SK-N-SH (cell line): ENCODE results near the gene RFLNA. TPM values are rescaled to one million over a fixed set of nuclear protein-coding genes. Genes with fewer than 3 reads are reported as not detected.

Source experiments
- CTCF ChIA-PET: fragments of 300-600, 350-600 bp; formaldehyde crosslinking; extraction: SDS; loops from one replicate; lab custom pipeline; 2021; lab: Yijun Ruan, JAX
- POLR2A ChIA-PET: fragments of 350-600 bp; sonication (Branson Sonifier 250); formaldehyde crosslinking; extraction: SDS; loops from one replicate; lab custom pipeline; 2020; ENCODE audit warnings: antibody characterized with exemption, inconsistent platforms; lab: Yijun Ruan, JAX
- DNase-seq: peaks from one replicate; pipeline ENCODE4 v3.0.0; 2012
- H2AFZ ChIP-seq: fragments of 200-600 bp; sonication (generic); 2 replicates; pipeline ENCODE4 v1.8.1; 2016; ENCODE audit warnings: antibody characterized with exemption, mild to moderate bottlenecking, low read depth
- H3F3A ChIP-seq: fragments of 200-600 bp; sonication (generic); replicated peaks from 2 replicates; pipeline ENCODE3; 2016; ENCODE audit warnings: antibody characterized with exemption, mild to moderate bottlenecking; ENCODE audit not compliant: insufficient read depth
- H3K27ac ChIP-seq, 2 experiments: fragments of 200-500 bp in 1 of 2; fragments of 200-600 bp in 1 of 2; sonication (Bioruptor generic) in 1 of 2; sonication (generic), shearing (Covaris generic) in 1 of 2; 2 replicates each; pipeline versions ENCODE4 v1.5.1 to v1.6.1; 2014 to 2016; ENCODE audit warnings: low read depth in 2 of 2, inconsistent platforms in 1 of 2, low read length in 1 of 2, mild to moderate bottlenecking in 1 of 2, mixed read lengths in 1 of 2
- H3K27me3 ChIP-seq: fragments of 200-600 bp; sonication (generic), shearing (Covaris generic); 2 replicates; pipeline ENCODE4 v1.6.1; 2016; ENCODE audit warnings: mixed run types; ENCODE audit not compliant: insufficient read depth
- H3K36me3 ChIP-seq, 2 experiments: fragments of 200-500 bp in 1 of 2; fragments of 200-600 bp in 1 of 2; sonication (Bioruptor generic) in 1 of 2; sonication (generic) in 1 of 2; replicated peaks in 1 of 2; 2 replicates each; pipeline versions ENCODE3 to v1.5.1; 2014 to 2016; ENCODE audit warnings: low read length in 1 of 2, mild to moderate bottlenecking in 1 of 2; ENCODE audit not compliant: insufficient read depth in 2 of 2, control insufficient read depth in 1 of 2
- H3K4me1 ChIP-seq, 2 experiments: fragments of 200-500 bp in 1 of 2; fragments of 200-600 bp in 1 of 2; sonication (Bioruptor generic) in 1 of 2; sonication (generic), shearing (Covaris generic) in 1 of 2; 2 replicates each; pipeline versions ENCODE4 v1.5.1 to v1.6.1; 2014 to 2016; ENCODE audit warnings: low read depth in 1 of 2, low read length in 1 of 2, mixed run types in 1 of 2; ENCODE audit not compliant: insufficient read depth in 2 of 2, control insufficient read depth in 1 of 2
- H3K4me2 ChIP-seq: fragments of 200-600 bp; sonication (generic), shearing (Covaris generic); 2 replicates; pipeline ENCODE4 v1.6.1; 2017; ENCODE audit warnings: mixed run types
- H3K4me3 ChIP-seq, 2 experiments: fragments of 200-500 bp in 1 of 2; fragments of 200-600 bp in 1 of 2; sonication (Bioruptor generic) in 1 of 2; sonication (generic), shearing (Covaris generic) in 1 of 2; 2 replicates each; pipeline versions ENCODE4 v1.5.1 to v1.8.1; 2014 to 2016; ENCODE audit warnings: low read depth in 2 of 2, inconsistent platforms in 1 of 2, low read length in 1 of 2, mild to moderate bottlenecking in 1 of 2, mixed read lengths in 1 of 2, moderate library complexity in 1 of 2
- H3K79me2 ChIP-seq: fragments of 200-600 bp; sonication (generic); 2 replicates; pipeline ENCODE4 v1.8.1; 2017; ENCODE audit warnings: mild to moderate bottlenecking; ENCODE audit not compliant: insufficient read depth
- H3K9ac ChIP-seq: fragments of 200-600 bp; sonication (generic); 2 replicates; pipeline ENCODE4 v1.6.1; 2017; ENCODE audit warnings: mixed run types
- H3K9me2 ChIP-seq: fragments of 200-600 bp; sonication (generic); 2 replicates; pipeline ENCODE4 v1.6.1; 2017; ENCODE audit warnings: mixed run types
- H3K9me3 ChIP-seq: fragments of 200-600 bp; sonication (generic); 2 replicates; pipeline ENCODE4 v1.6.1; 2017; ENCODE audit warnings: mixed run types, mild to moderate bottlenecking, moderate library complexity
- H4K20me1 ChIP-seq: fragments of 200-600 bp; sonication (generic); 2 replicates; pipeline ENCODE4 v1.6.1; 2017; ENCODE audit warnings: mild to moderate bottlenecking, mixed run types; ENCODE audit not compliant: insufficient read depth
- CHD2 ChIP-seq: fragments of 150-350 bp; IDR thresholded peaks from 2 replicates; pipeline ENCODE4 v1.6.1; 2018; ENCODE audit warnings: low read length; ENCODE audit not compliant: partially characterized antibody
- CTCF ChIP-seq: fragments of 200-600 bp; sonication (generic); IDR thresholded peaks from 2 replicates; pipeline ENCODE4 v1.6.1; 2017; ENCODE audit warnings: antibody characterized with exemption, mild to moderate bottlenecking, moderate library complexity
- MEF2A ChIP-seq: IDR thresholded peaks from 2 replicates; pipeline ENCODE4 v1.4.0; 2012; ENCODE audit warnings: low read depth, borderline replicate concordance
- MXI1 ChIP-seq: IDR thresholded peaks from 2 replicates; pipeline ENCODE4 v1.6.1; 2012; ENCODE audit warnings: mild to moderate bottlenecking, low read depth, low read length, improper control_type of control experiment
- NFIC ChIP-seq: IDR thresholded peaks from 2 replicates; pipeline ENCODE4 v1.4.0; 2012; ENCODE audit warnings: borderline replicate concordance
- PBX3 ChIP-seq: IDR thresholded peaks from 2 replicates; pipeline ENCODE4; 2012
- POLR2AphosphoS5 ChIP-seq: IDR thresholded peaks from 2 replicates; pipeline ENCODE4 v1.6.1; 2012; ENCODE audit warnings: low read depth, low read length
- RCOR1 ChIP-seq: fragments of 150-350 bp; IDR thresholded peaks from 2 replicates; pipeline ENCODE4 v1.6.1; 2017; ENCODE audit warnings: antibody characterized with exemption, low read length
- REST ChIP-seq: IDR thresholded peaks from 2 replicates; pipeline ENCODE4 v1.6.1; 2012; ENCODE audit warnings: mild to moderate bottlenecking, low read depth, low read length, moderate library complexity
- SMC3 ChIP-seq: IDR thresholded peaks from 2 replicates; pipeline ENCODE4 v1.6.1; 2012; ENCODE audit warnings: low read depth, low read length, improper control_type of control experiment
- TCF12 ChIP-seq: IDR thresholded peaks from 2 replicates; pipeline ENCODE4 v1.4.0; 2012
- TEAD4 ChIP-seq: IDR thresholded peaks from 2 replicates; pipeline ENCODE4 v1.4.0; 2012; ENCODE audit warnings: mild to moderate bottlenecking, borderline replicate concordance; ENCODE audit not compliant: insufficient read depth
- ZBTB33 ChIP-seq: IDR thresholded peaks from 2 replicates; pipeline ENCODE4 v1.4.0; 2012; ENCODE audit warnings: low read depth, borderline replicate concordance
- WGBS: methylation state at CpG from one replicate; pipeline ENCODE4 v1.1.6; 2017; ENCODE audit warnings: low lambda C conversion rate; 5-methylcytosine and 5-hydroxymethylcytosine counted together
- polyA plus RNA-seq, 3 experiments: library from polyadenylated mRNA; depleted of rRNA; stranded (reverse); fragments of >200 nt; gene quantifications; 2 replicates each; pipeline ENCODE4 v1.2.3, GENCODE V29; 2012

RFLNA gene
- polyA plus RNA-seq, 1 of the 3 experiments (the other 2 are of a cell fraction): 0.10 TPM

DNA sequence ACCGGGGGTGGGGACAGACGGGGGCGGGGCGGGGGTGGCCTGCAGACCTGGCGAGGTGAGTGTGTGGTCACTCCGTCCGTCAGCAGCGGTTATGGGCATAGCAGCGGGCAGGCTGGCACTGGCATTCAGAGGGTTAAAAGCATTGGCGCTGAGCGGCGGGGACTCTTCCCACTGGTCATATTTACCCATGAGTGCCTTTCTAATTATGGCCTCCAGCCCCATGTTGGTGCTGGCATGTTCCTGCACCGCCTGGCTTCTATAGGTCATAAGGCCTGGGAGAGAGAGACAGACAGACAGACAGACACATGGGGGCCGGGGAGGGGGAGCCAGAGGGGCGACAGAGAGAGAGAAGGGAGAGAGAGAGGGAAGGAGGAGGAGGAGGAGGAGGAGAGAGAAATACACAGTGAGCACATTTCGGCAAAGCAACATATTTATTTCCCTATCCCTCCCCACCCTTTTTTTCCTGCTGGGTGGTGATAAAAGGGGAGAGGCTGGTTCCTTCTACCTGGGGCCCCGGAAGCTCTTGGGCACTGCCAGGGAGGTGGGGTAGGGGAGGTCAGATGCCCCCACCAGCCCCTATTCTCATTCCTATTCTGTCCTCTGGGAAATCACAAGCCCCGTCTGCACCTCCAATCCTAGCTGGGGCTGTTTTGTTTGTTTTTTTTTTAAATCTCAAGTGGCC lies 32.6 kb downstream of the RFLNA start:
- no peaks in the 10 kb centered on the region for H3K27me3 ChIP-seq
- ChIA-PET CTCF (interaction anchor here (1.1 to 1.7 kb wide), 2 partner anchors 12 to 19 kb away, joined by 3 to 5 read pairs; no protein-coding TSS in a partner anchor), POLR2A (interaction anchor here (0.6 kb wide), 1 partner anchor 42 kb away, joined by 3 read pairs; no protein-coding TSS in a partner anchor)
- H3K4me2 ChIP-seq: no peak overlapping the region
- no peaks in the 10 kb centered on the region for H3K9me3 ChIP-seq
- no peak for DNase-seq
- H4K20me1 ChIP-seq: peaks cover 3% of the 10 kb centered on the region; the same call in 1 of the 2 replicates
- H3K4me3 ChIP-seq: no peak overlapping the region
- no peak for TF ChIP-seq TEAD4
- TF ChIP-seq REST: no peak
- no peak for TF ChIP-seq PBX3
- no peak for TF ChIP-seq ZBTB33
- TF ChIP-seq MEF2A: no peak
- TF ChIP-seq NFIC: no peak
- TF ChIP-seq TCF12: no peak
- H3K79me2 ChIP-seq: no peaks in the 10 kb centered on the region
- H3K36me3 ChIP-seq: peaks cover 81 to 82% of the 10 kb centered on the region in 2 experiments
- 87% methylated on average over 18 of the region's 18 CpGs for WGBS
- H3K4me1 ChIP-seq: no peaks in the 10 kb centered on the region
- H3K9me2 ChIP-seq: no peaks in the 10 kb centered on the region
- H3F3A ChIP-seq: peaks cover 43% of the 10 kb centered on the region
- no peak overlapping the region for H2AFZ ChIP-seq
- H3K9ac ChIP-seq: no peak overlapping the region
- no peak overlapping the region; a peak in 1 of 4 replicates for H3K27ac ChIP-seq

- CTCF ChIA-PET: interaction anchor here (1.7 to 1.8 kb wide), 2 partner anchors 18 to 21 kb away, joined by 4 to 5 read pairs; no protein-coding TSS in a partner anchor
- no peaks in the 10 kb centered on the region for H3K79me2 ChIP-seq
- peaks cover 87 to 88% of the 10 kb centered on the region in 2 experiments for H3K36me3 ChIP-seq
- no peak overlapping the region for H3K4me3 ChIP-seq
- POLR2A ChIA-PET: interaction anchor here (0.6 kb wide), 1 partner anchor 41 kb away, joined by 3 read pairs; no protein-coding TSS in a partner anchor
- no peaks in the 10 kb centered on the region; the same call in 1 of the 2 replicates for H4K20me1 ChIP-seq
- H3K4me1 ChIP-seq: no peaks in the 10 kb centered on the region
- WGBS: 94% methylated on average over 11 of the region's 13 CpGs
- no peaks in the 10 kb centered on the region for H3K9me2 ChIP-seq
- peaks cover 43% of the 10 kb centered on the region for H3F3A ChIP-seq
- no peaks in the 10 kb centered on the region for H3K9me3 ChIP-seq
- H3K27ac ChIP-seq: no peak overlapping the region; a peak in 1 of 4 replicates
- no peak overlapping the region for H2AFZ ChIP-seq
- H3K27me3 ChIP-seq: no peaks in the 10 kb centered on the region
- no peak overlapping the region for H3K4me2 ChIP-seq
- DNase-seq: no peak
- no peak overlapping the region for H3K9ac ChIP-seq
- TF ChIP-seq POLR2AphosphoS5 (no peak), SMC3 (no peak), CTCF (no peak), MEF2A (no peak), TCF12 (no peak), CHD2 (no peak), MXI1 (no peak), ZBTB33 (no peak), RCOR1 (no peak)
Measured at GRCh38 chr12:124328116-124328515, 33.2 kb downstream of the RFLNA start.
